GM18861 (cell line): ENCODE measurements around the gene GIN1.
A peak's percentile ranks its signal among the peaks of the same experiment; 100 is the strongest.
"Not testable (repeated sequence)": the region's sequence is repeated elsewhere in the genome, so short reads cannot be mapped to it uniquely, and the experiment has no call there.

Source experiments
- ATAC-seq: cut with Tn5 transposase; IDR thresholded peaks from one replicate; pipeline ENCODE4 v1.9.1; 2021; ENCODE audit not compliant: unreplicated experiment

GIN1 gene, protein sequence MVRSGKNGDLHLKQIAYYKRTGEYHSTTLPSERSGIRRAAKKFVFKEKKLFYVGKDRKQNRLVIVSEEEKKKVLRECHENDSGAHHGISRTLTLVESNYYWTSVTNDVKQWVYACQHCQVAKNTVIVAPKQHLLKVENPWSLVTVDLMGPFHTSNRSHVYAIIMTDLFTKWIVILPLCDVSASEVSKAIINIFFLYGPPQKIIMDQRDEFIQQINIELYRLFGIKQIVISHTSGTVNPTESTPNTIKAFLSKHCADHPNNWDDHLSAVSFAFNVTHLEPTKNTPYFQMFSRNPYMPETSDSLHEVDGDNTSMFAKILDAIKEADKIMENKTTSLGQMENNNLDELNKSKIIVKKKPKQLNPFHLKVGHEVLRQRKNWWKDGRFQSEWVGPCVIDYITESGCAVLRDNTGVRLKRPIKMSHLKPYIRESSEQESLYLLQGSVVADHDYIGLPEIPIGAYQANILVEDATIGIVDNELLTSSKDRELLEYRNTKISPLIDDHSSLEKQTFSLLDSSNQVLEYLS

GRCh38 chr5:103119765-103120606, at the start of gene GIN1, which contains the start of gene PPIP5K2:
GIN1 (minus strand) TSS chr5:103120138; CDS start chr5:103108707, 11,431 bp downstream.
PPIP5K2 (plus strand) TSS chr5:103120301; CDS start chr5:103129590, 9,289 bp downstream.
- peak; percentile 91 for ATAC-seq

GRCh38 chr5:103166706-103167105, 46.8 kb upstream of the GIN1 start:
- ATAC-seq, result no peak

DNA sequence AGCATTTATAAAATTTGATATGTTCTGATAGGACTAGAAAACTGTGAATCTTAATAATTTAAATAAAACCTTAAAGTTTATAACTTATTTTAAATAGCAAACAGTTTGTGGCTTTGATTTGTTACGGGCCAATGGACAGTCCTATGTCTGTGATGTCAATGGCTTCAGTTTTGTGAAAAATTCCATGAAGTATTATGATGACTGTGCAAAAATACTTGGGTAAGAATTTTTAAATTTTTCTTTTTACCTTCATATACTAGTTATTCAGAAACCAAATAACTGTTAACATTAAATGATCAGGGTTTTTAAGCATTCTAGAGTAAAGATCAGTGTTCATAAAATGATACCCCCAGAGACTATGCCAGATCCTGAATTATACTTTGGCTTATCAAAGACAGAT, 31.2 kb upstream of the GIN1 start:
- no peak for ATAC-seq

- ATAC-seq, result no peak
These were observed 28.3 kb upstream of the GIN1 start for GRCh38 chr5:103148213-103148612.

DNA sequence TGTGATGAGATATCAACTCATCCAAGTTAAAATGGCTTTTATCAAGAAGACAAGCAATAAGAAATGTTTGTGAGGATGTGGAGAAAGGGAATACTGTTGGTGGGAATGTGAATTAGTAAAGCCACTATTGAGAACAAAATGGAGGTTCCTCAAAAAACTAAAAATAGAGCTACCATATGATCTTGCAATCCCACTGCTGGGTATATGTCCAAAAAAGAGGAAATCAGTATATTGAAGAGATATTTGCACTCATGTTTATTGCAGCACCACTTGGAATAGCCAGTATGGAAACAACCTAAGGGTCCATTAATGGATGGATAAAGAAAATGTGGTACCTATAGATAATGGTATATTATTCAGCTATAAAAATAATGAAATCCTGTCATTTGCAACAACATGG, 25.3 kb upstream of the GIN1 start:
- ATAC-seq, result no peak

DNA sequence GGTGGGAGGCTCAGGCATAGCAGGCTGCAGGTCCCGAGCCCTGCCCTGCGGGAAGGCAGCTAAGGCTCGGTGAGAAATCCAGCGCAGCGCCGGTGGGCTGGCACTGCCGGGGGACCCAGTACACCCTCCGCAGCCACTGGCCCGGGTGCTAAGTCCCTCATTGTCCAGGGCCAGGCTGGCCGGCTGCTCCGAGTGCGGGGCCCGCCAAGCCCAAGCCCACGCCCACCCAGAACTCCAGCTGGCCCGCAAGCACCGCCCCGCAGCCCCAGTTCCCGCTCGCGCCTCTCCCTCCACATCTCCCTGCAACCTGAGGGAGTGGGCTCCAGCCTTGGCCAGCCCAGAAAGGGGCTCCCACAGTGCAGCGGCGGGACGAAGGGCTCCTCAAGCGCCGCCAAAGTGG, 22.2 kb upstream of the GIN1 start:
- ATAC-seq, result not testable (repeated sequence)

- ATAC-seq, result peak; percentile 94
These were observed 19.4 kb upstream of the GIN1 start for GRCh38 chr5:103139264-103139865.

DNA sequence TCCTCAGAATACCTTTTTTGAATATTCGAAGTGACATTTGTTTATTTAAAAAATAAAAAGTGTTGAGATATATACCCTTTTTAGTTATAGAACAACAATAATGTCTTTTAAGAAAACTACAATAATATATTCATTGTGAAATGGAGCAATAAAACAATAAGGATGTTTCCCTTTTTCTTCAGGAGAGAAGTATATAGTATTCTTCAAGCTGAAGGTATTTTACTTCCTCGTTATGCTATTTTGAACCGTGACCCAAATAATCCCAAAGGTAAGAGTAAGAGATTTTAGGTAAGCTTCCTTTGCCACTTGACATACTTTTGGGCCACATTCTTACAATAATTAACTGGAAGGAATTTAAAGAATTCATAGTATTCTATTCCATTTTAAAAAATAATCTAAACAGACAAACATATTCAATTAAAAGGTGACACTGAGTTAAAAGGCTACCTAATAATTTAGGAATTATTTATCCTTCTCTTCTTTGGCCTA, 18.3 kb upstream of the GIN1 start:
- no peak for ATAC-seq

DNA sequence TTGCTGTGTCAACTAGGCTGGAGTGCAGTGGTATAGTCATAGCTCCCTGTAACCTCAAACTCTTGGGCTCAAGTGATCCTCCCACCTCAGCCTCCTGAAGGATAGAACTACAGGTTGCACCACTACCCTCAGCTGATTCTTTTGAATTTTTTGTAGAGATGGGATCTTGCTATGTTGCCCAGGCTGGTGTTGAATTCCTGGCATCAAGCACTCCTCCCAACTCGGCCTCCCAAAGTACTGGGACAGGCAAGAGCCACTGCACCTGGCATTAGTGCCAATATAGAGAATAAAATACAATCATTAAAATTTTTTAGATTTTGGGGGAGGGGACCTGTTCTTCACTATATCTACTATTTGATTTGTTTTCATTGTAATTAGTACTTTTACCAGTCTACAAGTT, 15.5 kb upstream of the GIN1 start:
- ATAC-seq, result no peak

DNA sequence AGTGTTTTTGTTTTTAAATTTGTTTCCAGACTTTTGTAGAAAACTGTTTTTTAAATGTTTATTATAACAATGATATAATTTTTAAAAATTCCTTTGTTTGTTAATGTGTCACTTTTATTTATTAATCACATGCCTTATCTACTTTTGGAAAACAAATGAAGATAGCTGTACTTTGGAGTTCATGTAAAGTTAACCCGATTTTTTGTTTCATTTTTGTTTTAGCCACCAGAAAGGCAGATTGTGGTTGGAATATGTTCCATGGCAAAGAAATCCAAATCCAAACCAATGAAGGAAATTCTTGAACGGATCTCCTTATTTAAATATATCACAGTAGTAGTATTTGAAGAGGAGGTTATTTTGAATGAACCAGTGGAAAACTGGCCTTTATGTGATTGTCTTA, 13.3 kb upstream of the GIN1 start:
- no peak for ATAC-seq

GRCh38 chr5:103132684-103133083, 12.7 kb upstream of the GIN1 start:
- ATAC-seq, result no peak

DNA sequence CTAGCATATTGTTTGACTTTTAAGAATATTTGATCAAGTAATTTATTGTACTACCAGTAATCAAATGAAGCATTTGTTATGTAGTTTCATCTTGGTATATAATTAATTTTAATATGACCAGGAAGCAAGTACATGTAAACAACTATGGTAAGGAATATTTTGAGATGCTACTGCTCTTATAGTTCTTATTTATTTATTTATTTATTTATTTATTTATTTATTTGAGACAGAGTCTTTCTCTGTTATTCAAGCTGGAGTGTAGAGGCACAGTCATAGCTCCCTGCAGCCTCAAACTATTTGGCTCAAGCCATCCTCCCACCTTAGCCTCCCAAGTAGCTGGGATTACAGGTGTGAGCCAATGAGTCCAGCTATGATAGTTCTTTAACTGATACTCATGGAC, 8.3 kb upstream of the GIN1 start:
- ATAC-seq, result no peak

DNA sequence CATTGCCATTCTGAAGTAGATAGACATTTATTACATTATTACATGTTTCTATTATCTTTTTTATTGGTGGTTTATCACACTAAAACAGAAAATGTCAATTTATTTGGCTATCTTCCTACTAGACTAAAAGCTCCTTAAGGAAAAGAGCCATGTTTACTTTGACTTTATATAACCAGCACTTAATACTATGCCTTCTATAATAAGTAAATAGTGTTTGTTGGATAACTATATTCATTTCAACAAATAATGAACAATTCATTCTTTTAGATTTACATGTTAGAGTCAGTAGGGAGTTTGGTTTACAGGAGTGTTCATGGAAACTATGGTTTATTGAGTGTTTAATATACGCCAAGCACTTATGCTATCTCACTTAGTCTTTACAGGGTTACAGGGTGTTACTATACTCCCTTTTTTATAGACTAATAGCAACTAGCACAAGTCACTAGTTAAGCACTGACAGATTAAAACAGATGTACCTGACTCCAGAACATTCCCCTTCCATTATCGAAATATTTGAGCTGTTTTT, 7.4 kb upstream of the GIN1 start:
- no peak for ATAC-seq

DNA sequence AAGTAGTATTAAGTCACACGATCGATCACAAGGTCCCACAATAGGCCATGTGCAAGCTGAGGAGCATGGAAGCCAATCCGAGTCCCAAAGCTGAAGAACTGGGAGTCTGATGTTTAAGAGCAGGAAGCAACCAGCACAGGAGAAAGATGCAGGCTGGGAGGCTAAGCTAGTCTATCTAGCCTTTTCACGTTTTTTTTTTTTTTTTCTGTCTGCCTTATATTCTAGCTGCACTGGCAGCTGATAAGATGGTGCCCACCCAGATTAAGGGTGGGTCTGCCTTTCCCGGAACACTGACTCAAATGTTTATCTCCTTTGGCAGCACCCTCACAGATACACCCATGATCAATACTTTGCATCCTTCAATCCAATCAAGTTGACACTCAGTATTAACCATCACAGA, 6.6 kb upstream of the GIN1 start:
- no peak for ATAC-seq

DNA sequence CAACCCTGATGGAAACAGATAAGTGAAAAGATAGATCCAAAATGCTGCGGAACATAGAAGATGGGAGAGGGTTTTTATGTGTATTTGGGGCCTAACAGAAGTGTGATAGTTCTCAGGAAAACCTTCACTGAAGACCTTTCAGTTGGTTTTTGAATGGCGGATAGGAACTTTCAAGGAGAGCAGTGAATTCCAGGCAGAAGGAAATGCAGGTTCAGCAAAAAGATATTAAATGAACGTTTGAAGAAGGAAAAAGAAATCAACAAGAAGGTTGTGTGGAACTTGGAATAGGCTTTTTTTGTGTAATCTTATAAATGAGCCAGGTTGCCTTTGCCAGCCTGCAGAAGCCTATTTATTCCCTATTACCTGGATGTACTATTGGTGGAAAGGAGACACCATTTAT, 2.3 kb upstream of the GIN1 start:
- no peak for ATAC-seq

DNA sequence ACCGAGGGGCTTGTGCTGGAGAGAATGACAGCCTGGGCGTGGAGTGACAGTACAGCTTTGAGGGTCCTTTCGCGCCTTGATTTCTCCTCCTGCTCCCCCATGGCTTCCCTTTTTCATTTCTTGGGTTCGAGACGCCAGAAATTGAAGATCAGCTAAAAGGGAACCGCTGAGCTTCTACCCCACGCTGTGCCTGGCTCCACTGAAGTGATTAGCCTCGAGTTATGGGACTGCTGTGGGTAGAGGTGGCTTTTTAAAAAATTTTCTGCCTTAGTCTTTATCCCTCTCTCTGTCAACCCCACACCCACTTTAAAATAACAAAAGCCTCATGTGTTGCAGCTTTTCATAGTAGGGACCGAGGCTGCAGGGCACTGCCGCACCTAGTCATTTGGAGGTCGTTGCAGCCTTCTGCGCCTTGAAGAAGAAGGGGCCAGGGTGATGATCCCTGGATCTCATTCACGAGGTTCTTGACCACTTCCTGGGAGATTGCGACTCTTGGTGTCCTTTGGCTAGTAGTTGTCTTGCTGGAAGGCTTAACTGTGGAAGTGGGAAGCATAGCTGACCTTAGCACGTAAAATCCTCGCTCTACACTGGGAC, 766 bp upstream of the GIN1 start:
- ATAC-seq, result no peak

DNA sequence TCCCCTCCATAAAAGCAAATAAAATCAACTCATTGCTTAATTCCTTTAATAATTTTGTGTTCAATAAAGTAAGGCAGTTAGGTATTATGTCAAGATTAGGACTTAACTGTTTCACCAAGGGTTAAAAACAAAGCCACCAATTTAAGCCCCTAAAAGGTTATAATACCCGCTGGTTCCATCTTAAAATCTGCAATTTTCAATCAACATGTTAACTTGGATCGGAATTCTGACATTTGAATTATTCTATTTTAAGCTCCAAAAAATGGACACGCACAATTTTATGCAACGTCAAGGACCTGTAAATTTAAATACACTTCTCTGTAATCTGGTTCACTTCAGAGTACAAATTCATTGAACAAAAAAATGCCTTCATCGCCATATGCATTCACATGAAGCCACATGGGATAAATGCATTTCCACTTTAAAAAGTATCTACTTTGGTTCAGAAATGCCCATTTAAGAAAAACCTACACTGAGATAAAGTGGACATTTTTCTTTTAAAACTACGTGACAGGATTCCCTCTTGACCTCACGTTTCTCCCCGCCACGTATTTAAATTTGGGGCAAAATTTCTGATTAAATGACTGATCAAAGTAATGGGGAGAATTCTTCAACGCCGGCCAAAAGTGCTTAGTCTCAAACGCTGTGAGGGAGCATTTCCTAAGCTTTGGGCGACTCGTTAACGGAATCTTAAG, 721 bp downstream of the GIN1 start:
- ATAC-seq, result no peak

DNA sequence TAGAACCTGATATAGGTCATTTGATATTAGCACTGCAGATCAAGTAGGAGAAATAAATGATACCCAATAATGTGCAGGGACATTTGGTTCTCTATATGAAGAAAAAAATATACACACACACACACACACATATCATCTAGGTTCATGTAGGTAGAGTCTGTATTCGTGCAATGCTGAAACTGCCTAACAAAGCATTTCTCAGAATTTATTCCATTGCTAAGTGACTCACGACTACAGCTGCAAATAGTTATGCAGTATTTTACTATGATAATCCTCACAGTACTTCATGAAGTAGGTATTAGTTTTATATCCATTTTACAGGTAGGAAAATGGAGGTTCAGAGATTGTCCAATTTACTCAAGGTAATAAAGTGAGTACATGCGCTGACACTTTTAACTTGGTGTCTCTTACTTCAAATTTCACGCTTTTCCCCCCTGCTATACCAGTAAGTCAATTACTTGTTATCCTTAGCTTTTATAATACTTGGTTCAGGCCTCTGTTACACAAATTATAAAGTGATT, 2.4 kb downstream of the GIN1 start:
- no peak for ATAC-seq

- ATAC-seq, result no peak
These were observed 5.5 kb downstream of the GIN1 start for GRCh38 chr5:103114440-103114839.

GRCh38 chr5:103112910-103113309, 7.0 kb downstream of the GIN1 start:
- no peak for ATAC-seq
